ENCODE results near the gene FGF8. TPM values are rescaled to one million over a fixed set of nuclear protein-coding genes. Genes with fewer than 3 reads are reported as not detected.

Gene FGF8
- total RNA-seq, 3 donors from 2014 or later (not counting 1 experiment from before 2014, with no cell fraction given), result not detected

DNA sequence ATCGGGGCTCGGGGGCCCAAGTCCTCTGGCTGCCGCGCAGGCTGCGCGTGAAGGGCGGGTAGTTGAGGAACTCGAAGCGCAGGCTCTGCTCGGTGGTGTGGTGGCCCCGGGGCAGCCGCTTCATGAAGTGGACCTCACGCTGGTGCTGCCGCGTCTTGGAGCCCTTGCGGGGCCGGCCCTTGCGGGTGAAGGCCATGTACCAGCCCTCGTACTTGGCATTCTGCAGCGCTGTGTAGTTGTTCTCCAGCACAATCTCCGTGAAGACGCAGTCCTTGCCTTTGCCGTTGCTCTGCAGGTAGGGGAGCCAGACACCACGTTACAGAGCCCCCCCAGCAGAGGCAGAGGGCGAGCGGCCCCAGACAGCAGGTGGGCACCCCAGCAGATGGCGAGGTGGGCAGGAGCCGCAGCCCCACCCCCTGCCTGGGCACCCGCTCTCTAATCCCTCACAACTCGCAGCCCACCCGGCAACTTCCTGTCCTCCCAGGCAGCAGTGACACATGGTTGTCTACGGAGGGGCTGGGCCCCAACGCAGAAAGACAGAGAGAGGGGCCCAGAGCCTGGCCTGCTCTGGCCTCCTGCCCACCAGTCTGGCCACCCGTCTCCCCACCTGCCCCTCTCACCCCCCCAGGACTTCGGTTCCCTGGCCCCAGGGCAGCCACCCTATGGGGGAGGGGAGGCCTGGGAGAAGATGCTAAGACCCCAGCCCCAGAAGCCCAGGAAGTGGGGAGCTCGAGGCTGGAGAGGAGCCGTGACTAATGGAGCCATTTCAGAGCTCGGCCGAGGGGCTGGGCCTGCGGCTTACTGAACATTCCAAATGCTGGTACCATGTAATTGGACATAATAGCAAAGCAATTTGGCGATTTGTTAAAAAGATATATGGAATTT is 5.3 kb downstream of the FGF8 start:
- Mint-ChIP-seq H3K4me1 (peaks cover 0 to 15% of the 10 kb centered on the region in 2 donors), H3K4me3 (no peak overlapping the region), H3K36me3 (no peaks in the 10 kb centered on the region), H3K9me3 (no peaks in the 10 kb centered on the region), H3K27me3 (ENCODE audit: low read depth in 2 of 2) (peaks cover 44 to 47% of the 10 kb centered on the region in 2 donors), H3K27ac (no peak overlapping the region)
- TF ChIP-seq, protein P1, sequence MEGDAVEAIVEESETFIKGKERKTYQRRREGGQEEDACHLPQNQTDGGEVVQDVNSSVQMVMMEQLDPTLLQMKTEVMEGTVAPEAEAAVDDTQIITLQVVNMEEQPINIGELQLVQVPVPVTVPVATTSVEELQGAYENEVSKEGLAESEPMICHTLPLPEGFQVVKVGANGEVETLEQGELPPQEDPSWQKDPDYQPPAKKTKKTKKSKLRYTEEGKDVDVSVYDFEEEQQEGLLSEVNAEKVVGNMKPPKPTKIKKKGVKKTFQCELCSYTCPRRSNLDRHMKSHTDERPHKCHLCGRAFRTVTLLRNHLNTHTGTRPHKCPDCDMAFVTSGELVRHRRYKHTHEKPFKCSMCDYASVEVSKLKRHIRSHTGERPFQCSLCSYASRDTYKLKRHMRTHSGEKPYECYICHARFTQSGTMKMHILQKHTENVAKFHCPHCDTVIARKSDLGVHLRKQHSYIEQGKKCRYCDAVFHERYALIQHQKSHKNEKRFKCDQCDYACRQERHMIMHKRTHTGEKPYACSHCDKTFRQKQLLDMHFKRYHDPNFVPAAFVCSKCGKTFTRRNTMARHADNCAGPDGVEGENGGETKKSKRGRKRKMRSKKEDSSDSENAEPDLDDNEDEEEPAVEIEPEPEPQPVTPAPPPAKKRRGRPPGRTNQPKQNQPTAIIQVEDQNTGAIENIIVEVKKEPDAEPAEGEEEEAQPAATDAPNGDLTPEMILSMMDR (IDR thresholded peaks at IDR 0.05), result no peak
- intact Hi-C loops (cut with micrococcal nuclease), result no loop called here
- no peak for ATAC-seq
- DNase-seq, result no peak
- no peak overlapping the region for H3K4me3 ChIP-seq (ENCODE audit: low read length)
- peaks cover 9% of the 10 kb centered on the region for H3K4me1 ChIP-seq (ENCODE audit: control insufficient read depth, insufficient read depth, low read length)
- peaks cover 21% of the 10 kb centered on the region for H3K27me3 ChIP-seq (ENCODE audit: control insufficient read depth, insufficient read depth, low read length)
- no peaks in the 10 kb centered on the region for H3K36me3 ChIP-seq (ENCODE audit: control insufficient read depth, insufficient read depth, low read length)
- no peaks in the 10 kb centered on the region for H3K9me3 ChIP-seq (ENCODE audit: control insufficient read depth, insufficient read depth, low read length)
- 81% methylated on average over 39 of the region's 41 CpGs for WGBS (ENCODE audit: insufficient coverage)
- no peak overlapping the region for H3K27ac ChIP-seq (ENCODE audit: low read length)

DNA sequence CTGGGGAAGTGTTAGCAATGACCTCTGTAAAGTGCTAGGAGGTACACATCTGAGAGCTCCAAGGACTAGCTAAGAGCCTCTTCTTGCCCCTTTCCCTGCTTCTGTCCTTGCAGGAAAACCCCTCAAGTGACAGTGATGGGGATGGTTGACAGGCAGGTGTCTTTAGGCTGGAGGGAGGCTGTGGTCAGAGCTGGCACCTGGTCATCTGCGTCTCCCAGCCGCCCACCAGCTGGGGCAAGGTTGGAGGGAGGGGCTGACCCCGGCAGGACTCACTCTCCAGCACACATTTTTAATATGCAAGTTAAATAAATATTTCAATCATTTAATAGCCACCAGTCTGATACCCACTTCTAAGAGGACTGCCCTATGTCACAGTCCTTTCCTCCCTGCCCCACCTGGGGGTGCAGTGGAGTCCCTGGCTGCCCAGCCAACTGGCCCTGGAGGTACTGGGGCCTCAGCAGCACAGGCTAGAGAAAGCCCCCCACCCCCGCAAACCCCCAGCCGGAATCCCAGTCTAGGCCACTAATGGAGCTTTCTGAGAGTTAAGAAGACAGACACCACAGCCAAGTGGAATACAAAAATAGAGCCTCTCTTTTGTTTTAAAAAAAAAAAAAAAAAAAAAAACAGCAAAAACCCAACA is 6.3 kb downstream of the FGF8 start:
- peaks cover 14% of the 10 kb centered on the region for H3K27me3 ChIP-seq (ENCODE audit: control insufficient read depth, insufficient read depth, low read length)

DNA sequence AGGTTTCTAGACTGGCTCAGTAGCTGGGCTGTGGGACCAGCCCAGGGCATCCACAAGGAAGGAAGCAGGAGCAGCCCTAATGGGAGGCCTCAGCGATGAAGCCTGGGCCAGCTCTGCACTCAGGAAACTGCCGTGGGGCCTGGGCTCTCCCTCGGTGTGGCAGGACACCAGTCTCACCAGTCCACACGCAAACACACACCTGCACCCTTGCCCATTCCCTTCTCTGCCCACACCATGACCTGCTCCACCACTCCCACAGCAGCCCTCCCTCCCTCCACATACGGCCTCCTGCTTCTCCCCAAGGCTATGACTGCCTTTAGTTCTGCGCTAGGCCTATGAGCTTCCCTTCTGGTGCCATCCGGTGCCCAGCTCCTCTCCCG is 7.1 kb downstream of the FGF8 start:
- TF ChIP-seq, protein P1 (IDR thresholded peaks at IDR 0.05), result no peak
- Mint-ChIP-seq H3K27ac (no peak overlapping the region), H3K9me3 (no peaks in the 10 kb centered on the region), H3K27me3 (ENCODE audit: low read depth in 2 of 2) (peaks cover 32 to 46% of the 10 kb centered on the region in 2 donors), H3K4me1 (peaks cover 0 to under 1% of the 10 kb centered on the region in 2 donors), H3K4me3 (no peak overlapping the region), H3K36me3 (no peaks in the 10 kb centered on the region)
- intact Hi-C loops (cut with micrococcal nuclease), result no loop called here
- Histone ChIP-seq H3K4me1 (ENCODE audit: control insufficient read depth, insufficient read depth, low read length) (no peaks in the 10 kb centered on the region), H3K27me3 (ENCODE audit: control insufficient read depth, insufficient read depth, low read length) (peaks cover 6% of the 10 kb centered on the region), H3K9me3 (ENCODE audit: control insufficient read depth, insufficient read depth, low read length) (no peaks in the 10 kb centered on the region), H3K36me3 (ENCODE audit: control insufficient read depth, insufficient read depth, low read length) (no peaks in the 10 kb centered on the region), H3K27ac (ENCODE audit: low read length) (no peak overlapping the region), H3K4me3 (ENCODE audit: low read length) (no peak overlapping the region)
- ATAC-seq (no peak), DNase-seq (no peak)
- 76% methylated on average over 8 of the region's 8 CpGs for WGBS (ENCODE audit: insufficient coverage)

More for the DNA sequence above, 6.3 kb downstream of the FGF8 start:
- H3K4me3 ChIP-seq (ENCODE audit: low read length), result no peak overlapping the region
- ATAC-seq (no peak), DNase-seq (no peak)
- H3K36me3 Mint-ChIP-seq, result no peaks in the 10 kb centered on the region
- peaks cover 41 to 53% of the 10 kb centered on the region in 2 donors for H3K27me3 Mint-ChIP-seq (ENCODE audit: low read depth in 2 of 2)
- H3K9me3 Mint-ChIP-seq, result no peaks in the 10 kb centered on the region
- H3K27ac ChIP-seq (ENCODE audit: low read length), result no peak overlapping the region
- peaks cover under 1% of the 10 kb centered on the region for H3K4me1 ChIP-seq (ENCODE audit: control insufficient read depth, insufficient read depth, low read length)
- WGBS (ENCODE audit: insufficient coverage), result 96% methylated on average over 5 of the region's 5 CpGs
- no peak overlapping the region for H3K27ac Mint-ChIP-seq
- intact Hi-C loops (cut with micrococcal nuclease), result no loop called here
- H3K36me3 ChIP-seq (ENCODE audit: control insufficient read depth, insufficient read depth, low read length), result no peaks in the 10 kb centered on the region
- peaks cover 0 to 9% of the 10 kb centered on the region in 2 donors for H3K4me1 Mint-ChIP-seq
- no peaks in the 10 kb centered on the region for H3K9me3 ChIP-seq (ENCODE audit: control insufficient read depth, insufficient read depth, low read length)
- TF ChIP-seq, protein P1 (IDR thresholded peaks at IDR 0.05), result no peak
- no peak overlapping the region for H3K4me3 Mint-ChIP-seq

Data from natural killer cell (primary cell).